Activated naive CD4-positive, alpha-beta T cell treated with anti-CD3 and anti-CD28 coated beads, Interleukin-2, amount 50 U/mL, for 72 hours (primary cell): ENCODE results near the gene BCAS3. TPM values are rescaled to one million over a fixed set of nuclear protein-coding genes. Genes with fewer than 3 reads are reported as not detected.

Experiments used
- ATAC-seq, 2 donors: fragments of 150-1000 bp; cut with Tn5 transposase; 2 replicates each; pipeline ENCODE4 v1.10.0; 2021; ENCODE audit warnings: mild to moderate bottlenecking in 2 of 2, moderate library complexity in 2 of 2
- DNase-seq, 2 donors: peaks; one replicate each; pipeline ENCODE4 v3.0.0; 2021 to 2022; ENCODE audit warnings: low spot score in 2 of 2
- H3K27ac Mint-ChIP-seq, 2 donors: one replicate each; pipeline ENCODE4 v1.8.0; 2022; ENCODE audit warnings: mild to moderate bottlenecking in 2 of 2, mixed read lengths in 2 of 2
- H3K36me3 Mint-ChIP-seq, 2 donors: one replicate each; pipeline ENCODE4 v1.8.0; 2022; ENCODE audit warnings: mixed read lengths in 2 of 2
- H3K9me3 Mint-ChIP-seq, 2 donors: one replicate each; pipeline ENCODE4 v1.8.0; 2022; ENCODE audit warnings: mixed read lengths in 2 of 2
- total RNA-seq, 2 donors: library from RNA; stranded (reverse); gene quantifications; one replicate each; pipeline ENCODE4 v1.2.3, GENCODE V29; 2022

The BCAS3 gene
- total RNA-seq, 2 donors from 2014 or later, result 10.5 to 24.4 TPM

DNA sequence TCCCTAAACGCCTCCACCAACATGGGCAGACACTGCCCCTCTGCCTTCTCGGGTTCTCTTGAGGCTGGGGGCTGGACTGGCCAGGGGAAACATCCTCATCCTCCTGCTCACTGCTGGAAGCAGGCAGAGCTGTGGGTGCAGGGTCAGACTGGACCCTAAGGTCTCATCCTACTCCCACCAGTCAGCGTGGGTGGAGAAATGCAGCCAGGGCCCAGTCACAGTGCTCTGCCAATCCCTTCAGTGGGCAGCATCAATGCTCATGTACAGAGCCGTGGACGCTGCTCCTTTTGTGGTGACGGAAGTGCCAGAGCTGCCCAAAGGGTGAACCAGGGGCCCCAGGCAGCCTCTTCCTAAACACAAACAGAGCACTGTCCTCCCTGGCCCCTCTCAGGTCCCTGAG is 708.6 kb downstream of the BCAS3 start:
- Mint-ChIP-seq H3K9me3 (no peaks in the 10 kb centered on the region), H3K36me3 (no peaks in the 10 kb centered on the region), H3K27ac (no peak overlapping the region)
- ATAC-seq (no peak), DNase-seq (no peak)

DNA sequence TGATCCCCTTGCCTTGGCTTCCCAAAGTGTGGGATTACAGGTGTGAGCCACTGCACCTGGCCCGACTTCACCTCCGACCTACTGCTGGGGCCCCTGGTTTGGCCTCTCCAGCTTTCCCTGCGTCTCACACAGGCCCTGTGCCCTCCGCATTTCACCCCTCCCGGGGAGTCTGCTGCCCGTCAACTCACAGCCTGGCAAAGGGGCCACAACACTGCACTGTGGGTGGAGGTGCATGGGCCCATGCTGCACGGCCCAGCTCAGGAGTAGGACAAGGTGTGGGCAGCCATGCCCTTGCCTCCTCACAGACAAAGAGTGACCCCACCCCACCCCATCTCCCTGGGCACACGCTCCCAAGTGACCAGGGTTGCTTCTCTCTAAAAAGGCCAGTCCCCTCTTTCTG is 709.4 kb downstream of the BCAS3 start:
- Mint-ChIP-seq H3K27ac (no peak overlapping the region), H3K9me3 (no peaks in the 10 kb centered on the region), H3K36me3 (no peaks in the 10 kb centered on the region)
- DNase-seq (no peak), ATAC-seq (no peak)

DNA sequence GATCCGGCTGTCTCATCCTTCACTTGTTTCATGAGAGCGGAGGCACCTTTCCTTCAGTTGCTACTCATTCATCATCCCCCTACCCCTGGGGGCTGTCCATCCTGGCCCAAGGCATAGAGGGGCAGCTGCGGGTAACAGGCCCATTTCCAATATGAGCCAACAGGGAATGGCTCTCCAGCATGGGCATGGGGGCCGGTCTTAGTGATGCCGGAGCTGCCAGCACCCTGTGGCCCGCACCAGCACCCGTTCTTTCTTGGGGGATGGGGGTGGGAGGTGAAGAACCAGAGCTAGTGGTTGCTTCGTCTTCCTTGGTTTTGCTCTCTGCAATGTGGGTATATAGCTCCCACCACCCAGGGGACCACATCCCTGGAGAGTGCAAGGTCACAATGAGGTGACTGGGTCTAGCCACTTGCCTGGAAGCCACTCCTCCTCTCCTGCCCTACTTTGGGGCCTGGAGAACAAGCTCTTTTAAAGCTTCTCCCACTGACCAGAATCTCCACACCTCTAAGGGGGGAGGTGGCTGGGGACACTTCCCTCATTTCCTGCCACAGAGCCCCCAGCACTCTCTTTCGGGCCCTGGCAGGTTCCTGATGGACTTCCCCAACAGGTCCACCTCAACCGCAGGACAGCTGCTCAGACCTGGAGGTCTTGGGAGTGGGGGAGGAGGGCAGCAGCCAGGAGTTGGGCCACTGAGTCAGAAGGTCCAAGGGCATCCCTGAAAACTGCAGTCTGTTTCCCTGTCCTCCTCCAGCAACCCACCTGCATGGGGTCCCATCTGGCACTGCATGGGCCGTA is 710.1 kb downstream of the BCAS3 start:
- Mint-ChIP-seq H3K27ac (no peak overlapping the region), H3K9me3 (no peaks in the 10 kb centered on the region), H3K36me3 (no peaks in the 10 kb centered on the region)
- DNase-seq (no peak), ATAC-seq (no peak)

DNA sequence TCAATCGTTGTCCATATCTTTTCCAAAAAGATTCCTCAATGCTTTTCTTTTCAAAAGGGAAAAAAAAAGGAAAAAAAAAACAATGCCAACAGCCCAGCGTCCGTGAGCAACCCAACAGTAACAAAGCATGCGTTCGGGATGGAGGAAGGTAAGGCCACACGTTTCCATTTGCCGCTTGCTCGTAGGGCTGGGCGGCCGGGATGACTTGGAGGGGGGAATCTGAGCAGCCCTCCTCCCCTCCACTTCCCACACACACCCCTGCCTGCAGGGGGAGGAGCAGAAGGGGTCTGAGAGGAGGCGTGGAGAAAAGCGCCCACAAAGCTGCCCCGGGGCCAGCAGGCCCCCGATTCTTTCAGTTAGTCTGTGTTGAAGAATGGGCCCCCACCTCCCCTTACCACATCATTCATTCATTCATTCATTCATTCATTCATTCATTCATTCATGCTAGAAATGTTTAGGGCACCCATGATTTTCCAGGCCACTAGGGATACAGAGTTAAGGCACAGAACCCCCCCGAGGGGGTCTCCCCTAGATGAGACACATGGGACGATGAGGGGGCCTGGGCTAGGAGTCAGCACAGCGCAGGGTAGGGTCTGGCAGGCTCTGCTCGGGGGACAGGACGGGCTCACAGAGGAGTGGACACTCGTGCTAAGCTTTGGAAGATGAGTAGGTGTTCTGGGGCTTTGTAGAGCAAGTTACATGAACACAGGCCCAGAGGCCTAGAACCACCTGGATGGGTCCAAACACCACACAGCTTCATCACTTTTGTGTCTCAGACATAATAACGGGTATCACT is 711.1 kb downstream of the BCAS3 start:
- Mint-ChIP-seq H3K9me3 (no peaks in the 10 kb centered on the region), H3K27ac (no peak overlapping the region), H3K36me3 (no peaks in the 10 kb centered on the region)
- DNase-seq (no peak), ATAC-seq (no peak)

DNA sequence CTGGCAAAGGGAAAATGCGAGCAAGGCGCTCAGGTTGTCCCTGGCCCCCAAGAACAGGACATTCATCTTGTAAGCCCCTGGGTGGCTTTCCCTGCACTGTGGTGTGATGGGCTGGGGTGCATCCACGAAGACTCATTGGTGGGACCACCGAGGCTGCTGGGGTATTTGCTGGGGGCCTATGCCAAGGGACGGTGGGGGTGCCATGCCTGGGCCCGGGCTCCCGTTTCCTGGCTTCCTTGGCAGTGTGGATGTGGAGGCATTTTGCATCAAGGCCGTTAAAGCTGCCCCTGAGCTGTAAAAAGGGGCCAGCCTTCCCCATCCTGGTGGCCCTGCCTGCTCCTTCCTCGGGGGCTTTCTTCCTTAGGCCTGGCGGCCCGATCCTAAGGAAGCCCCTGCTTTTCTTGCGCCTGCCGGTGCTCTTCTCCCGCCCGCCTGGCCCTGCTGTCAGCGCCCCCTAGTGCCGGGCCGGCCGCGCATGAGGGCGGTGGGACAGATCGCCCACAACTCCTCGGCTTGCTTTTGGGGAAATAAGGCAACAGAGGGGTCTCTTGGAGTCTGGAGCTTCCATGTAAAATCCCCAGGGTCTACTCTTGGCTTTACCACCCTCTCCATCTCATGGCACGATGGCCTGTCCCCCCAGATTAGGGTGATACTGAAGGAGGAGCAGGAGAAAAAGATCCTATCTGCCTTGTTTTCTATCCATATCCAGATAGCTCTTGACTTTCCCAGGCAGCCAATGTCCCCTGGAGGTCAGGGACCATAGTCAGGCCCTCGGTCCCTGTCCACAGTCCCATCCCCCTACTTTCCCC is 712.2 kb downstream of the BCAS3 start:
- Mint-ChIP-seq H3K36me3 (no peaks in the 10 kb centered on the region), H3K9me3 (no peaks in the 10 kb centered on the region), H3K27ac (no peak overlapping the region)
- DNase-seq (peak in 1 of 2 donors; percentile 80), ATAC-seq (peak; percentile 62 to 71)

DNA sequence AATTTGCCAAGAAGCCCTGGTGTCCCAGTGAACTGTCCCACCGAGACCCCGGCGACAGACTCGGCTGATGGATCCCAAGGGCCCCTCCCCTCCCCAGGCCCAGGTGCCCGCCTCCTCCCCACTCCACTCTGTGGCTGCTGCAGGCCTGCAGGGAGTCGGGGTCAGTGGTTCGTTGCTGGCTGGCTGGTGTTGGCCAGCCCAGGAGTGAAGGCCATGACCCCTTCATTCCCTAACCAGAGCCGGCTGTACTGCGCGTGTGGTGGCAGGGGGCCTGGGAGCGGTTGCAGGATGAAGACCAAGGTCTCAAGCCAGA is 712.8 kb downstream of the BCAS3 start:
- no peak overlapping the region for H3K27ac Mint-ChIP-seq
- DNase-seq, result no peak
- H3K9me3 Mint-ChIP-seq, result no peaks in the 10 kb centered on the region
- ATAC-seq, result no peak
- H3K36me3 Mint-ChIP-seq, result no peaks in the 10 kb centered on the region

DNA sequence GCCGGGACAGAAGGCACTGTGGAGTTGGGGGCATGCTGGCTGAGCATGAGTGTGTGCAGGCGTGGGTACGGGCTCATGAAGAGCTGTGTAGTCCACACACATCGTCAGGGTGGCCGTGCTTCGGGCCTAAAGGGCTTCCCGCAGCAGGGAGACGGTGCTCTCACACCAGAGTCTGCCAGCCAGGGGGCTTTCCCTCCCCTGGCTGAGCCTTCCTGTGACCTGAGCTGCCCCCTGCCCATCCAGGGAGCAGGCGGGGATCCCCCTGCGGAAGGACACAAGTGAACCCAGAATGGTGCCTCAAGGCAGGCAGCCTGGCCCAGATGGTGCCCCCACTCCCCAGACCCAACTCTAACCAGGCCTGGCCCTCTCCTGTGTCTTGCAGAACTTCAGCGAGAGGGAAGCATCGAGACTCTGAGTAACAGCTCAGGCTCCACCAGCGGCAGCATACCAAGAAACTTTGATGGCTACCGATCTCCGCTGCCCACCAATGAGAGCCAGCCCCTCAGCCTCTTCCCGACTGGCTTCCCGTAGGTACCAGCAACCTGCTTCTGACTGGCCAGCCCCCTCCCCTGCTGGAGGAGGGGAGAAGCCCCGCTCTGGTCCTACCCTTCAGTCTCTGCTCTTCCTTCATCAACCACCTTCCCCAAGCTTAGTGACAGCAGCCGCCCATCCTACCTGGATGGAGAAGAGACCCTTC is 714.1 kb downstream of the BCAS3 start:
- H3K27ac Mint-ChIP-seq, result no peak overlapping the region
- no peak for DNase-seq
- no peaks in the 10 kb centered on the region for H3K36me3 Mint-ChIP-seq
- no peaks in the 10 kb centered on the region for H3K9me3 Mint-ChIP-seq
- no peak for ATAC-seq

DNA sequence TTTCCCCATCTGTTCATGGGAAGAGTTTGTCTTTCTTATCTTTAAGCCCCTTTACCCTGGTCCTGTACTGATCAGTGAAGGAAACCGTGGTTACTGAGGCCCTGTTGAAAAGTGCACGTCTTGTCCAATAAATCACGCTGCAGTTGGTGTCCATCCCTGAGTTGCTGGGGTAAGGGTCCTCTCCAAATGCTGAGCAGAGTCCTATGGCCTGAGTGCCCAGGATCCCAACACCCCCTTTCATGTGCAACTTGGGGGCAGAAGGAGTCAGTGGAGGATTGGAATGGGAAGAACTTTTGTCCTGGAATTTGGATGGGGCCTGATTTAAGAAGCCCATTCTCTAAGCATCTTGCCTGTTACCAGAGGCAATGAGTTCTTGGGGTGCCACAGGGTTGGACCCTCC is 715.0 kb downstream of the BCAS3 start:
- no peak overlapping the region for H3K27ac Mint-ChIP-seq

DNA sequence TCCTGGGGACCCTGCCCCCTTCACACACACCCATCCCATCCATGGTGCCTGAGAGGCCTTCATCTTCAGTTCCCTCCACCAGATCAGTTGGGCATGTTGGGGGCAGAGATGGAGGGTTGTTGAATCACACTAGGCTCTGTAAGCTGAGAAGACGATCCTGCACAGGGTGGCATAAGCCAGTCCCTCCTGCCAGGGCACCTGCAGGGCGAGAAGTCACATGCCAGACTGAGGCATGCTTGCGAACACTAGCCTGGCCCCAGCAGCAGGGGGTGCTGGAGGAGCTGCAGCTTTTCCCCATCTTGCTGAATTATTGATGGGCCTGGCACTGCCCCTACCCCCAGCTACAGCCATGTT is 715.9 kb downstream of the BCAS3 start:
- peaks cover 0 to 3% of the 10 kb centered on the region in 2 donors for H3K36me3 Mint-ChIP-seq

More for the DNA sequence above, 715.0 kb downstream of the BCAS3 start:
- DNase-seq (no peak), ATAC-seq (no peak)
- no peaks in the 10 kb centered on the region for H3K9me3 Mint-ChIP-seq
- no peaks in the 10 kb centered on the region for H3K36me3 Mint-ChIP-seq

DNA sequence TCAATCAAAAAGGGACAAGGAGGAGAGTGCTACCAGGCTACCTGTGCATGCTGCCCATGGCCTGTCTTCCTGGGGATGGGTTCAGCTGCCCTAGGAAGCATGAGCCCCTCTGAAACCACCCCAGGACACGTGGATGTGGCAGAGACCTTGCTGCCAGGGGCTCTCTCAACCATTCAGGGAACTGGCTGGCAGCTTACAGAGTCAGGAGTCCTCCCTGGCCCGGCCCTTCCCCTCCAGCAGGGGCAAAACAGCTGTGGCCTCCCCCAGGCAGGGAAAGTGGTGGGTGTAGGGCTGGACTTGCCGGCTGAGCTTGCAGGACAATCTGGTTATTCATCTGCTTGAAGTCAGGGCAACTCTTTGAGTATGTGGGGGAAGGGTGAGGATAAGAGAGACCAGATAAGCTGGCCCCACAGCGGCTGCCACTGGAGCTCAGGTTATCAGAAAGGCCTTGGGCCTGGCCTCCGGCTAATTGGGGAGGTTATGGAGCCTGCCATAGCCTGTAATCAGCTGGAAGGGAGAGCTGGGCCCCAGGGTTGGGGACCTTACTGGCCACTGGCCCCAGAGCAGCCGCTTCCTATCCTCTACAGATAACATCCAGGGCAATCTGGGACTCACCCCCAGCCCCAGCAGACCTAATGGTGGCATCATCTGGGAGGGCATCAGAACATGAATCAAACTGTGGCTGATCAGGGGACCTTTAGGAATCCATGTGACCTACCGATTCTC is 716.4 kb downstream of the BCAS3 start:
- no peak for ATAC-seq
- Mint-ChIP-seq H3K27ac (no peak overlapping the region), H3K36me3 (peaks cover 0 to 6% of the 10 kb centered on the region in 2 donors), H3K9me3 (no peaks in the 10 kb centered on the region)
- DNase-seq, result no peak

More for the DNA sequence above, 715.9 kb downstream of the BCAS3 start:
- no peak for DNase-seq
- Mint-ChIP-seq H3K9me3 (no peaks in the 10 kb centered on the region), H3K27ac (no peak overlapping the region)
- peak in 1 of 2 donors; percentile 33 for ATAC-seq

DNA sequence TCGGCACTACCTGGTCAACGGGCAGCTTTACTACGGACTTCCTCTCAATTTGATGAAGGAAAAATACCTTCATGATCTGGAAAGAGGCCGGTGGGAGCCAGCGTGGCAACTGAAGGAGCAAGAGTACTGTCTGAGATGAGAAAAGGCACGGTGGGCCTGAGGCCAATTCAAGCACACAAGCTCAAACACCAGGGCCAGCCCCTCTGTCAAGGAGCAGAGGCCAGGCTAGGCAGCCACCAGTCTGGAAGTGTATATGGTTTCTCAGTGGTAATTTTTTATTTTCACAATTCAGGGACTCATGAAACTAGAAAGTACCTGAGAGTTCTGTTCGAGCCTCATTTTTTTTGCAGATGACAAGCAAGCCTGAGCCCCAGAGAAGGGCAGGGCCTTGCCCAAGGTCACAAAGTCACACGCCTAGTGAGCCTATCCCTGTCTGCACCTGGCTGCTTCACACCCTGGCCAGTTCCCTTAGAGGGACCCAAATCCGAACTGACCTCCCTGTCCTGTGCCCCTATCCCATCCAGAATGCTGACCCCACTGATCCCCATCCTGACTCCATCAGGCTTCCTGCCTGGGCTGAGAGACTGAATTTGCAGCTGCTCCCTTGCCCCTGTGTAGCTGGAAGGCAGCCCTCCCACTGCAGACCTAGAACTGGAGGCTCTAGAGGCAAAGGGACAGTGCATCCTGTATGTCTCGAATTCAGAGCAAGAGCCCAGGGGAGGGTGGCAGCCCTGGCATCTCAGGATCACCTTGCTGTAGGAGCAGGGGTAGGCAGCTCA is 717.2 kb downstream of the BCAS3 start:
- no peaks in the 10 kb centered on the region for H3K9me3 Mint-ChIP-seq
- peaks cover 0 to 6% of the 10 kb centered on the region in 2 donors for H3K36me3 Mint-ChIP-seq
- ATAC-seq, result no peak
- no peak overlapping the region for H3K27ac Mint-ChIP-seq
- no peak for DNase-seq

DNA sequence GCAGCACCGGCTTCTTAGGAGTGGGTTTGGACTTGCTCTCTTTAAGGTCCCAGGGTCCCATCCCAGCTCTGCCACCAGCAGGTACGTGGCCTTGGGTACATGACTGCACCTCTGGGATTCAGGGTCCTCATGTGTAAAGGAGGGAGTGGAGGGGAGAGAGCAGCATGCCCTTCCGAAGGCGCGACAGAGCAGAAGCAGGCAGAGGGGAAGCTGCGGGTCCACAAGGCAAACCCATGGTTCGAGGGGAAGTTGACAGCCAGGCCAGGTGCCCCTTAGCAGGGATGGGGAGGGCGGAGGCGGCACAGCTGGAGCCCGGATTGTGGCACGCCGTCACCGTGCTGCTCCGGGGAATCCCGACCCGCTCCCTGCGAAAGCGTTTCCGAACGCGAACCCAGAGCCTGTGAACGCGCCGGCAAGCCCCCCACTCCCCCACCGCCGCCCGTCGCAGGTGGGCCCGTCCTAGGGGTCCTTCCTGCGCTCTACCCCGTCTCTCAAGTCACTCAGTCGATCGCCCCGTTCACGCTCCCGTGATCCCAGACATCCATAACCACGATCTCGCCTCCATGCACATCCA is 717.8 kb downstream of the BCAS3 start:
- DNase-seq (no peak), ATAC-seq (no peak)
- H3K36me3 Mint-ChIP-seq, result peaks cover 0 to 6% of the 10 kb centered on the region in 2 donors
- no peak overlapping the region for H3K27ac Mint-ChIP-seq
- H3K9me3 Mint-ChIP-seq, result no peaks in the 10 kb centered on the region

DNA sequence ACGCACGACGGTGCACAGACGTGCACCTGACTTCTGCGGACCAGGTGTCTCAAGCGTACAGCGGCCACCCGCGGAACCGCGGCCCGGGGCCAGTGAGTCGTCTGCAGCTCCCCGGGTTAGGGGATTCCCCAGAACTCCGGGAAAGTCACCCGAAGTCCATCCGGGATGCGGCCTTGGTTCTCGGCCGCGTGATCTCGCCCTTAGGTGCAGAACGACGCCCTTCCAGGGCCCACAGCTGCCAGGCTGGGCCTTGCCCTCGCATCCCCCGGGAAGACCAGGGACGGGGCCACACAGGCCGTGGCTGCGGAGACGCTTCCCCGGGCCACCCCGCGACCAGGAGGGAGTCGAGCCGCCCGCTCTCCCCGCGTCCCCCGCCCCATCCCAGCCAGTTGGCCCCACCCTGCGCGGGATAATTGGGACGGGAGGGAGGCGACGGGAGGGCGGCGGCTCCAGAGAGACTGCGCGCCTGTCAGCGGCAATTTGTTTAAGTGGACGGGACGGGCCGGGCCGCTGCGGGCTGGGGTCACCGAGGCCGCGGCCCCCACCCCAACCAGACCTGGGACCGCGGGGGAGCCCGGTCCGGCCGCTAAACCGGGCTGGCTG is 718.4 kb downstream of the BCAS3 start:
- Mint-ChIP-seq H3K36me3 (peaks cover 0 to 6% of the 10 kb centered on the region in 2 donors), H3K9me3 (no peaks in the 10 kb centered on the region), H3K27ac (no peak overlapping the region)
- peak in 1 of 2 donors; percentile 39 for ATAC-seq
- no peak for DNase-seq

DNA sequence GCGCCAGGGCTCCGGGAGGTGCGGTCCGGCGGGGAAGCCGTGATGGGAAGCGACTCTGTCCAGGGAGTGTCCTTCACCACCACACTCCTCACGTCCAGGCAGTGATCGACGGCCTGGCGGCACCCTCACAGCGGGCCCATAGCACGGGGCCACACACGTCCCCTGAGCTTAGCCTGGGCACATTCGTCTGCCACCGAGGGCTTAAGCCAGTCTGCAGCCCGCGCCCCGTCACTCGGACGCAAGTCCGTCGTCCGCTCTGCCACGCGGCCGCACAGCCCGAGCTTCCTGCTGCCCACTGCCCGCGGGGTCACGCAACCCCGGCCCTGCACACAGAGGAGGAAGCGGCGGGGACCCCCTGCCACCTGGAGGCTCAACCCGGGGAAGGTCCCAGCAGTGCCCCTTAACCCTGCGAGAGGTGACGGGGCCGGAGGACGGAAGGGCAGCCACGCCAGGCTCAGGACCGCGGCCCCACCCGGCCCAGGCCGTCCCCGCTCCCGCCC is 719.0 kb downstream of the BCAS3 start:
- peaks cover 0 to 6% of the 10 kb centered on the region in 2 donors for H3K36me3 Mint-ChIP-seq
- no peak for DNase-seq
- no peak for ATAC-seq
- H3K27ac Mint-ChIP-seq, result no peak overlapping the region
- no peaks in the 10 kb centered on the region for H3K9me3 Mint-ChIP-seq
